ENCODE measurements around the gene SPATA32.

SPATA32 gene

DNA sequence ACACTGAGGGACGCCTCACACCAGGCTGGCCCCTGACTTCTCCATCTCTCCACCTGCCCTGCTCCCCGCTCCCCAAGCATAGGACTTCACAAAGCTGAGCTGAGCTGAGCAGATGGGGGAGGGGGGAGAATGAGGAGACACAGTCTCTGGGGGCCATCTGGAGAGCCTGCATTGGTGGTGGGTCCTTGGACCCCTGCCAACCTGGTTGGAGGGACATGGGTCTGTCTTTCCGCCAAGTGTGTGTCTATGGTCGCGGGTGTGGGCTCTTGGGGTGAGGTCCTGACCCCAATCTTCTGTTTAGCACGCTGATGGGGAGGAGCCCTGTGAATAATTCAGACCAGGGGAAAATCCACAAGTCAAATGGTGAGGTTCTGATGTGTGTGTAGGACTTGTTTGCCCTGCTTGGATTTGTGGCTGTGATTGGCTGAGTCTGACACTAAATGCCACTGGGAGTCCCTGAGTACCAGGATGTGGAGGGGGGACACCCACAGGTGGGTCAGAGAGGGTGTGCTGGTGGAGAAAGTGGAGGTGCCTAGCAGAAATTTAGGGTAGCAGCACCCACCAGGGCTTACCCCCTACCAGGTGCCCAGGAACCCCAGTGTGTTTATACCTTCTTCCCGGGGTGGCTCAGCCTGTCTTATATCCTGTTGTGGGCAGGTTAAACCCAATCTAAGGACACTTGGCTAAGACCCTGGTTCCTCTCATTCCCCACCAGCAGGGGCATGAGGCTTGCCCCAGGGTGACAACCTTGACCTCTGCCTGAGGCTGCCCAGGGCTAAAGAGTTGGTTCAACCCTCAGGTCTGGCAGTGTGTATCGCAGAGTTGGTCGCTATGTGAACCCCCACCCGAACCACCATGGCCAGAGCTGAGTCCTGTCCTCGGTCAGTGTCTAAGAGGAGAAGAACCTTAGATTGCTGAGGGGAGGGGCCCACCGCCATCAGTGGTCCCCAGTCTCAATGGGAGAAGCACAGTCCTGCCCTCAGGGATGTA is 38.1 kb downstream of the SPATA32 start:
- no peak for DNase-seq (ENCODE audit: low read depth, low spot score)
- H3K4me3 ChIP-seq (ENCODE audit: low read length), result peak overlapping the region; percentile 81

DNA sequence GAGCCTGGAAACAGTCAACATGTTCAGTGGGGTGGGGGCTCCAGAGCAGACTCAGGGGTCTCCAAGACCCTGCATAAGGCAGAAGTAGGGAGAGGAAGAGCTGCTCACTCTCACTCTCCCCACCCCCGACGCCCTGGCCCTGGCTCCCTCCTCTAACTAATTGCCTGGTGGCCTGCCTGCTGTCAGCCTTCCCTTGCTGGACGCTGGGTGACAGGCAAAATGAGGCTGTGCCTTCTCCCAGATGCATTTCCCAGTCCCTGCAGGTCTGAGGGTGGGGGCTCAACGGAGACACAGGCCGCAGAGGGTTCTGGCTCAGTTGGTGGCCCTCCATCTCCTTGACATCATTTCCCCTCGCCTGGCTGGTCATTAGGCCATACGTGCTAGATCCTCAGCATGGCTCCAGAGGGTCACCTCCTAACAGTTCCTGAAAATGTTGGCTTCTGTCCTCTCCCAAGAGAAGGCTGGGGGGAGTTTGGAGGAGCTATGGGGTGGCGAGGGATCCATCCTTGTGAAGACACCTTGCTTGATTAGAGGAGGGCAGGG is 38.8 kb downstream of the SPATA32 start:
- H3K4me3 ChIP-seq (ENCODE audit: low read length), result peak overlapping the region; percentile 81
- DNase-seq (ENCODE audit: low read depth, low spot score), result no peak

- peak; percentile 60 for DNase-seq (ENCODE audit: low read depth, low spot score)
- peak overlapping the region; percentile 81 for H3K4me3 ChIP-seq (ENCODE audit: low read length)
Observed at GRCh38 chr17:45222289-45222995, 39.5 kb downstream of the SPATA32 start.

- DNase-seq (ENCODE audit: low read depth, low spot score), result no peak
- peak overlapping the region; percentile 81 for H3K4me3 ChIP-seq (ENCODE audit: low read length)
Observed at GRCh38 chr17:45222014-45222288, 39.9 kb downstream of the SPATA32 start.

GRCh38 chr17:45221081-45222013 is 40.5 kb downstream of the SPATA32 start, which contains the start of gene FMNL1:
Gene FMNL1, plus strand, starts transcription at chr17:45221885. Its CDS starts 240 bp downstream, at chr17:45222125.
- no peak for DNase-seq (ENCODE audit: low read depth, low spot score)
- H3K4me3 ChIP-seq (ENCODE audit: low read length), result peak within 1 kb of the TSS; percentile 81

- no peak overlapping the region for H3K4me3 ChIP-seq (ENCODE audit: low read length)
Observed at GRCh38 chr17:45220079-45220478, 41.8 kb downstream of the SPATA32 start.

DNA sequence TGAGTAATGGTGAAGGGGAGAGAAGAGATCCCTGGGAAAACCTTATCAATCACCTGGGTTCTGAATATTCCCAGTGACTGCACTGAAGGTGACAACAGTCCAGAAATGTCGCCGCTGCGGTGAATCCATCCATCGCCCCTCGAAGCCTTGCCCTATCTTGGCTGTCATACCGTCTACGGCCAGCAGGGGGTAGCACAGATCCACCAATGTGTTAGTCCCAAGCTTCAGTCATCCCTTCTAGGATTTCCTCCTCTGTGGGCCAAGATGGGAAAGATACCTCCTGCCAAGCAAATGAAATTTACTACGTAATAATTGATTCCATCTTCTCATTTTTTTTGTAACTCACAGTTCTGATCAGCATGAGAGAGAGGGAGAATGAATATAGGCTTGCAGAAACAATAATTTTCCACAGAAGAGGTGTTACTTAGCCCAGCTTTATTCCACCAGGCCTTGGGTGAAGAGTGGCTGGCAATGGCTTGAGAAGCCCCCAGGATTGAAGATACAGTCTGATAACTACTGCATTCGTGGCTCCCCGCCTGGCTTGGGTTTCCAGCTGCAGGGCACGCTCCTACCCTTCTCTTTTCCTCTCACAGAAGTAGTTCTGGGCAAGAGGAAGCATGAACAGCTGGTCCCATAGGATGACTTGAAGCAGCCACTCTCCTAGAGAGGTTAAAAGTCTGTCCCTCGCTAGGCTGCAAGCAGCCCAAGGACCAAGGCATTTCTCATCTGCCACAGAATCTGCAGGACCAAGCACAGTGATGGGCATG is 42.8 kb downstream of the SPATA32 start:
- DNase-seq (ENCODE audit: low read depth, low spot score), result peak; percentile 69
- no peak overlapping the region for H3K4me3 ChIP-seq (ENCODE audit: low read length)

More at GRCh38 chr17:45220079-45220478, 41.8 kb downstream of the SPATA32 start:
- DNase-seq (ENCODE audit: low read depth, low spot score), result no peak
